ENCODE results near the gene CLK3. TPM values are rescaled to one million over a fixed set of nuclear protein-coding genes. Genes with fewer than 3 reads are reported as not detected.

The CLK3 gene
- total and polyA plus RNA-seq, 2 of the 13 experiments (the other 11 are each of a cell fraction or from before 2014, with no cell fraction given) = 41.5 to 82.0 TPM

GRCh38 chr15:74631935-74632560 is 16.4 kb downstream of the CLK3 start:
- in situ Hi-C loops (cut with HindIII; ENCODE audit: extremely low pct_ligation_motif_present, low pct_unique_long_range_greater_than_20kb) = loop anchor here (10.0 kb wide), 1 partner anchor 323 kb away; the partner anchor contains the start of gene RPP25
- ATAC-seq (peak; percentile 80), FAIRE-seq (peak; percentile 47), DNase-seq (ENCODE audit: low spot score) (peak; percentile 46)
- Histone ChIP-seq H4K20me1 (ENCODE audit: insufficient read depth, low read length) (peaks cover 27% of the 10 kb centered on the region), H3K79me2 (ENCODE audit: insufficient read depth, low read length) (no peaks in the 10 kb centered on the region), H3K4me2 (ENCODE audit: low read depth, low read length) (0 out of 2 replicates have a peak overlapping the region, but pooled peaks have one; percentile 34), H3K4me3 (replicated peaks in 1 of 3; ENCODE audit: insufficient read depth in 1 of 3, low read depth in 2 of 3, low read length in 3 of 3) (no peak overlapping the region), H3K27me3 (ENCODE audit: control insufficient read depth in 1 of 2, insufficient read depth in 2 of 2, low read length in 2 of 2) (no peaks in the 10 kb centered on the region), H3K36me3 (replicated peaks in 1 of 2; ENCODE audit: control insufficient read depth in 1 of 2, insufficient read depth in 2 of 2, low read length in 2 of 2) (peaks cover 53 to 87% of the 10 kb centered on the region in 2 experiments), H3K4me1 (ENCODE audit: insufficient read depth, low read length) (peaks cover 20% of the 10 kb centered on the region), H3K9me3 (ENCODE audit: low read length) (no peaks in the 10 kb centered on the region), H3K27ac (ENCODE audit: extremely low read length, insufficient read depth, low read length) (no peak overlapping the region), H2AFZ (ENCODE audit: low read length) (no peak overlapping the region), H3K9ac (ENCODE audit: insufficient read depth, low read depth, low read length) (no peak overlapping the region)
- ChIA-PET CTCF (ENCODE audit: low intra/inter-chr PET ratio, low total read pairs) (interaction anchor here (1.8 to 2.9 kb wide), 4 partner anchors 11 to 258 kb away, joined by 4 to 22 read pairs (median 16); no protein-coding TSS in a partner anchor), POLR2A (interaction anchor here (0.8 to 2.5 kb wide), 6 partner anchors 17 to 152 kb away, joined by 3 to 12 read pairs (median 4); partner anchors contain the start of gene CLK3)
- WGBS (ENCODE audit: low lambda C conversion rate) = 81% methylated on average over 8 of the region's 8 CpGs
- intact Hi-C loops (cut with micrococcal nuclease; ENCODE audit: unreplicated experiment) = loop anchor here (1.0 kb wide), 1 partner anchor 259 kb away; no protein-coding TSS in a partner anchor
- no TSS peak for BruUV-seq (replicated peaks)
- TF ChIP-seq CCDC6 (CRISPR knock-in tag; IDR thresholded peaks at IDR 0.05) = no peak
- no peak for TF ChIP-seq ZNF883 (CRISPR knock-in tag; IDR thresholded peaks at IDR 0.05; ENCODE audit: not compliant biosample characterization)
- TF ChIP-seq CBX1 (IDR thresholded peaks at IDR 0.05; ENCODE audit: low read depth) = no peak
- no peak for TF ChIP-seq ZNF124 (CRISPR knock-in tag; IDR thresholded peaks at IDR 0.05)
- TF ChIP-seq RAD21 (CRISPR knock-in tag; IDR thresholded peaks at IDR 0.05) = peak; percentile 46
- TF ChIP-seq, protein P1, sequence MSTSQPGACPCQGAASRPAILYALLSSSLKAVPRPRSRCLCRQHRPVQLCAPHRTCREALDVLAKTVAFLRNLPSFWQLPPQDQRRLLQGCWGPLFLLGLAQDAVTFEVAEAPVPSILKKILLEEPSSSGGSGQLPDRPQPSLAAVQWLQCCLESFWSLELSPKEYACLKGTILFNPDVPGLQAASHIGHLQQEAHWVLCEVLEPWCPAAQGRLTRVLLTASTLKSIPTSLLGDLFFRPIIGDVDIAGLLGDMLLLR (CRISPR knock-in tag; IDR thresholded peaks at IDR 0.05) = no peak
- TF ChIP-seq ZSCAN21 (CRISPR knock-in tag; IDR thresholded peaks at IDR 0.05; ENCODE audit: borderline replicate concordance) = no peak
- no peak for TF ChIP-seq ZNF780A (CRISPR knock-in tag; IDR thresholded peaks at IDR 0.05)
- no peak for TF ChIP-seq ZIK1 (CRISPR knock-in tag; IDR thresholded peaks at IDR 0.05; ENCODE audit: borderline replicate concordance, low read depth)
- TF ChIP-seq RXRA (CRISPR knock-in tag; IDR thresholded peaks at IDR 0.05) = no peak
- TF ChIP-seq ZNF101 (CRISPR knock-in tag; IDR thresholded peaks at IDR 0.05; ENCODE audit: borderline replicate concordance, low read depth) = no peak
- TF ChIP-seq, protein P2, sequence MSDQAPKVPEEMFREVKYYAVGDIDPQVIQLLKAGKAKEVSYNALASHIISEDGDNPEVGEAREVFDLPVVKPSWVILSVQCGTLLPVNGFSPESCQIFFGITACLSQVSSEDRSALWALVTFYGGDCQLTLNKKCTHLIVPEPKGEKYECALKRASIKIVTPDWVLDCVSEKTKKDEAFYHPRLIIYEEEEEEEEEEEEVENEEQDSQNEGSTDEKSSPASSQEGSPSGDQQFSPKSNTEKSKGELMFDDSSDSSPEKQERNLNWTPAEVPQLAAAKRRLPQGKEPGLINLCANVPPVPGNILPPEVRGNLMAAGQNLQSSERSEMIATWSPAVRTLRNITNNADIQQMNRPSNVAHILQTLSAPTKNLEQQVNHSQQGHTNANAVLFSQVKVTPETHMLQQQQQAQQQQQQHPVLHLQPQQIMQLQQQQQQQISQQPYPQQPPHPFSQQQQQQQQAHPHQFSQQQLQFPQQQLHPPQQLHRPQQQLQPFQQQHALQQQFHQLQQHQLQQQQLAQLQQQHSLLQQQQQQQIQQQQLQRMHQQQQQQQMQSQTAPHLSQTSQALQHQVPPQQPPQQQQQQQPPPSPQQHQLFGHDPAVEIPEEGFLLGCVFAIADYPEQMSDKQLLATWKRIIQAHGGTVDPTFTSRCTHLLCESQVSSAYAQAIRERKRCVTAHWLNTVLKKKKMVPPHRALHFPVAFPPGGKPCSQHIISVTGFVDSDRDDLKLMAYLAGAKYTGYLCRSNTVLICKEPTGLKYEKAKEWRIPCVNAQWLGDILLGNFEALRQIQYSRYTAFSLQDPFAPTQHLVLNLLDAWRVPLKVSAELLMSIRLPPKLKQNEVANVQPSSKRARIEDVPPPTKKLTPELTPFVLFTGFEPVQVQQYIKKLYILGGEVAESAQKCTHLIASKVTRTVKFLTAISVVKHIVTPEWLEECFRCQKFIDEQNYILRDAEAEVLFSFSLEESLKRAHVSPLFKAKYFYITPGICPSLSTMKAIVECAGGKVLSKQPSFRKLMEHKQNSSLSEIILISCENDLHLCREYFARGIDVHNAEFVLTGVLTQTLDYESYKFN (CRISPR knock-in tag; conservative IDR thresholded peaks at IDR 0.05) = no peak
- no peak for TF ChIP-seq MYNN (CRISPR knock-in tag; IDR thresholded peaks at IDR 0.05; ENCODE audit: low read depth)
- TF ChIP-seq FOXP1 (IDR thresholded peaks at IDR 0.05) = no peak
- no peak for TF ChIP-seq FOXP1 (CRISPR knock-in tag; IDR thresholded peaks at IDR 0.05)
- no peak for TF ChIP-seq PBX3 (CRISPR knock-in tag; IDR thresholded peaks at IDR 0.05; ENCODE audit: borderline replicate concordance)
- no peak for TF ChIP-seq HMG20A (CRISPR knock-in tag; IDR thresholded peaks at IDR 0.05; ENCODE audit: borderline replicate concordance)
- TF ChIP-seq RBM39 (IDR thresholded peaks at IDR 0.05; ENCODE audit: low read depth, low read length, poor library complexity, severe bottlenecking) = no peak
- no peak for TF ChIP-seq KAT2B (IDR thresholded peaks at IDR 0.05; ENCODE audit: borderline replicate concordance, low read depth, low read length)
- TF ChIP-seq MEIS2 (CRISPR knock-in tag; IDR thresholded peaks at IDR 0.05) = no peak
- no peak for TF ChIP-seq DPF2 (CRISPR knock-in tag; IDR thresholded peaks at IDR 0.05; ENCODE audit: borderline replicate concordance, low read depth)
